CD14-positive monocyte (primary cell): ENCODE data around the gene KLHL42. TPM values are rescaled to one million over a fixed set of nuclear protein-coding genes. Genes with fewer than 3 reads are reported as not detected.

ENCODE experiments used
- DNase-seq, 3 donors: peaks; one replicate each; pipeline ENCODE4 v3.0.0-alpha.2; 2011 to 2022
- H2AFZ ChIP-seq: 2 replicates; pipeline ENCODE4 v1.6.0; 2012; ENCODE audit warnings: mild to moderate bottlenecking, low read depth, low read length, inconsistent platforms; ENCODE audit not compliant: insufficient read depth, poor library complexity, severe bottlenecking
- H3K27ac ChIP-seq, 2 donors: 1 replicate in 1 of 2; 2 replicates in 1 of 2; pipeline ENCODE4 v1.5.1; 2012 to 2013; ENCODE audit warnings: low read length in 2 of 2, control low read depth in 1 of 2, inconsistent platforms in 1 of 2, low read depth in 1 of 2, mild to moderate bottlenecking in 1 of 2
- H3K27me3 ChIP-seq, 2 donors: one replicate each; pipeline versions ENCODE4 v1.6.0 to v1.6.1; 2011 to 2013; ENCODE audit warnings: low read length in 2 of 2; ENCODE audit not compliant: control insufficient read depth in 2 of 2, insufficient read depth in 2 of 2
- H3K36me3 ChIP-seq, 2 donors: replicated peaks in 1 of 2; 1 replicate in 1 of 2; 2 replicates in 1 of 2; pipeline versions ENCODE4 v1.5.1 to v1.6.1; 2012 to 2013; ENCODE audit warnings: low read length in 2 of 2, control low read depth in 1 of 2, inconsistent platforms in 1 of 2, mild to moderate bottlenecking in 1 of 2; ENCODE audit not compliant: insufficient read depth in 2 of 2, control insufficient read depth in 1 of 2
- H3K4me1 ChIP-seq, 2 donors: 1 replicate in 1 of 2; 2 replicates in 1 of 2; pipeline versions ENCODE4 v1.5.1 to v1.6.1; 2012 to 2013; ENCODE audit warnings: low read length in 2 of 2, control low read depth in 1 of 2, inconsistent platforms in 1 of 2, mild to moderate bottlenecking in 1 of 2, moderate library complexity in 1 of 2; ENCODE audit not compliant: insufficient read depth in 2 of 2, control insufficient read depth in 1 of 2
- H3K4me2 ChIP-seq: replicated peaks from 2 replicates; pipeline ENCODE3; 2012; ENCODE audit warnings: low read length, moderate library complexity, mild to moderate bottlenecking; ENCODE audit not compliant: poor library complexity, severe bottlenecking; ENCODE audit errors: extremely low read depth
- H3K4me3 ChIP-seq, 3 experiments: fragments of 200-600 bp in 1 of 3; sonication (generic) in 1 of 3; replicated peaks in 1 of 3; 1 replicate in 2 of 3; 2 replicates in 1 of 3; pipeline ENCODE4 v1.5.1; 2011 to 2013; ENCODE audit warnings: low read length in 3 of 3, mild to moderate bottlenecking in 3 of 3, control low read depth in 2 of 3, low read depth in 2 of 3, inconsistent platforms in 1 of 3, moderate library complexity in 1 of 3
- H3K79me2 ChIP-seq: 2 replicates; pipeline ENCODE4 v1.6.0; 2012; ENCODE audit warnings: mild to moderate bottlenecking, control low read depth, inconsistent platforms, low read length, moderate library complexity; ENCODE audit not compliant: insufficient read depth
- H3K9ac ChIP-seq: 2 replicates; pipeline ENCODE4 v1.6.0; 2017; ENCODE audit warnings: low read length, mild to moderate bottlenecking; ENCODE audit not compliant: insufficient read depth, poor library complexity, severe bottlenecking
- H3K9me3 ChIP-seq, 2 donors: replicated peaks in 1 of 2; 1 replicate in 1 of 2; 2 replicates in 1 of 2; pipeline versions ENCODE4 v1.5.1 to v1.6.1; 2012 to 2013; ENCODE audit warnings: low read length in 2 of 2, control low read depth in 1 of 2; ENCODE audit not compliant: control insufficient read depth in 1 of 2, insufficient read depth in 1 of 2
- H4K20me1 ChIP-seq: 2 replicates; pipeline ENCODE4 v1.6.0; 2012; ENCODE audit warnings: mild to moderate bottlenecking, low read length, control low read depth, moderate library complexity; ENCODE audit not compliant: insufficient read depth
- H3K27ac Mint-ChIP-seq, 7 donors: one replicate each; pipeline ENCODE4 v1.8.0; 2020; ENCODE audit warnings: mild to moderate bottlenecking in 7 of 7, mixed read lengths in 7 of 7, moderate library complexity in 6 of 7, inconsistent platforms in 2 of 7
- H3K27me3 Mint-ChIP-seq, 3 donors: one replicate each; pipeline ENCODE4 v1.8.0; 2021 to 2022; ENCODE audit warnings: low read depth in 3 of 3, mild to moderate bottlenecking in 3 of 3, mixed read lengths in 3 of 3, moderate library complexity in 3 of 3, inconsistent platforms in 1 of 3
- H3K36me3 Mint-ChIP-seq, 2 donors: one replicate each; pipeline ENCODE4 v1.8.0; 2020; ENCODE audit warnings: mixed read lengths in 2 of 2, inconsistent platforms in 1 of 2, mild to moderate bottlenecking in 1 of 2
- H3K4me1 Mint-ChIP-seq: one replicate; pipeline ENCODE4 v1.8.0; 2020; ENCODE audit warnings: mild to moderate bottlenecking, mixed read lengths
- H3K4me3 Mint-ChIP-seq, 2 donors: one replicate each; pipeline ENCODE4 v1.8.0; 2020; ENCODE audit warnings: mild to moderate bottlenecking in 2 of 2, mixed read lengths in 2 of 2, moderate library complexity in 1 of 2
- H3K9me3 Mint-ChIP-seq, 7 donors: one replicate each; pipeline ENCODE4 v1.8.0; 2020 to 2022; ENCODE audit warnings: mixed read lengths in 7 of 7, mild to moderate bottlenecking in 6 of 7, moderate library complexity in 6 of 7, inconsistent platforms in 2 of 7
- WGBS: methylation state at CpG from one replicate; pipeline ENCODE4 v1.1.5; 2013; ENCODE audit warnings: missing lambda C conversion rate; ENCODE audit not compliant: insufficient coverage; 5-methylcytosine and 5-hydroxymethylcytosine counted together
- intact Hi-C, 2 donors: fragments of 100-400 bp; cut with micrococcal nuclease; formaldehyde crosslinking; loops; one replicate each; pipeline versions ENCODE4 v1.15.0 to v1.15.1; 2023
- polyA plus RNA-seq, 3 donors: library from polyadenylated mRNA; depleted of rRNA in 1 of 3; unstranded in 2 of 3; stranded (reverse) in 1 of 3; fragments of 300-500 nt in 2 of 3; fragments of >200 nt in 1 of 3; fragmentation: Illumina TruSeq in 2 of 3; gene quantifications; 1 replicate in 2 of 3; 2 replicates in 1 of 3; pipeline ENCODE4 v1.2.3, GENCODE V29; 2012 to 2021
- TF ChIP-seq, protein P1 (sequence below): fragments of 200-600 bp; IDR thresholded peaks from one replicate; pipeline ENCODE4 v1.8.0; 2022; ENCODE audit warnings: antibody characterized with exemption, mild to moderate bottlenecking

KLHL42 gene
- polyA plus RNA-seq, 3 donors: 4.1 to 9.9 (median 7.5) TPM

DNA sequence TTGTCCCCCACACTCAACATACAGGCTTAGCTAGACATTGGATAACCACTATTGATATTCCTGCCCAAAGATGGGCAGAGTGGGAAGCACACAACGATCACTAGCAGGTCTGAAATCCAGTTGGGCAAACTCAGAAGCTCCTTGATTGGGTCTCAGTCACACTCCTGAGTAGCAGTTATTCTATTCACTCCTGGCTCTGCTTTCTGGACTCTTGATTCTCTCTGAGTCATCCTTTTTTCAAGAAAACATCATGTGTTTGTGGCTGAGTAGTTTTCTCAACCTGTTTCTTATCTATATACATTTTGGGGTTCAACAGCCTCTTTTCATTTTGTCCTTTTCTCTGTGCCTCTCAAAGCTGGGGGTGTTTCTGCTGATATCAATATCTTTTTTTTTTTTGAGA, 46.0 kb downstream of the KLHL42 start:
- no peaks in the 10 kb centered on the region for H3K79me2 ChIP-seq
- no peak overlapping the region for H3K27ac ChIP-seq
- no peak overlapping the region for H3K4me2 ChIP-seq
- H3K36me3 Mint-ChIP-seq: no peaks in the 10 kb centered on the region
- H3K4me1 Mint-ChIP-seq: peaks cover 2% of the 10 kb centered on the region
- no peak for DNase-seq
- no peak overlapping the region for H3K4me3 ChIP-seq
- H2AFZ ChIP-seq: no peak overlapping the region
- intact Hi-C loops: no loop called here
- H3K27me3 Mint-ChIP-seq: peaks cover 3 to 15% (median 4%) of the 10 kb centered on the region in 3 donors
- no peaks in the 10 kb centered on the region for H3K4me1 ChIP-seq
- no peaks in the 10 kb centered on the region for H3K9me3 ChIP-seq
- no peak overlapping the region for H3K4me3 Mint-ChIP-seq
- H3K36me3 ChIP-seq: no peaks in the 10 kb centered on the region
- TF ChIP-seq, protein P1, sequence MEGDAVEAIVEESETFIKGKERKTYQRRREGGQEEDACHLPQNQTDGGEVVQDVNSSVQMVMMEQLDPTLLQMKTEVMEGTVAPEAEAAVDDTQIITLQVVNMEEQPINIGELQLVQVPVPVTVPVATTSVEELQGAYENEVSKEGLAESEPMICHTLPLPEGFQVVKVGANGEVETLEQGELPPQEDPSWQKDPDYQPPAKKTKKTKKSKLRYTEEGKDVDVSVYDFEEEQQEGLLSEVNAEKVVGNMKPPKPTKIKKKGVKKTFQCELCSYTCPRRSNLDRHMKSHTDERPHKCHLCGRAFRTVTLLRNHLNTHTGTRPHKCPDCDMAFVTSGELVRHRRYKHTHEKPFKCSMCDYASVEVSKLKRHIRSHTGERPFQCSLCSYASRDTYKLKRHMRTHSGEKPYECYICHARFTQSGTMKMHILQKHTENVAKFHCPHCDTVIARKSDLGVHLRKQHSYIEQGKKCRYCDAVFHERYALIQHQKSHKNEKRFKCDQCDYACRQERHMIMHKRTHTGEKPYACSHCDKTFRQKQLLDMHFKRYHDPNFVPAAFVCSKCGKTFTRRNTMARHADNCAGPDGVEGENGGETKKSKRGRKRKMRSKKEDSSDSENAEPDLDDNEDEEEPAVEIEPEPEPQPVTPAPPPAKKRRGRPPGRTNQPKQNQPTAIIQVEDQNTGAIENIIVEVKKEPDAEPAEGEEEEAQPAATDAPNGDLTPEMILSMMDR: no peak
- WGBS: 92% methylated on average over 1 of the region's 1 CpG
- H3K27ac Mint-ChIP-seq: no peak overlapping the region
- peaks cover 0 to 3% (median 0%) of the 10 kb centered on the region in 7 donors for H3K9me3 Mint-ChIP-seq
- no peaks in the 10 kb centered on the region for H4K20me1 ChIP-seq
- no peaks in the 10 kb centered on the region for H3K27me3 ChIP-seq
- H3K9ac ChIP-seq: no peak overlapping the region

DNA sequence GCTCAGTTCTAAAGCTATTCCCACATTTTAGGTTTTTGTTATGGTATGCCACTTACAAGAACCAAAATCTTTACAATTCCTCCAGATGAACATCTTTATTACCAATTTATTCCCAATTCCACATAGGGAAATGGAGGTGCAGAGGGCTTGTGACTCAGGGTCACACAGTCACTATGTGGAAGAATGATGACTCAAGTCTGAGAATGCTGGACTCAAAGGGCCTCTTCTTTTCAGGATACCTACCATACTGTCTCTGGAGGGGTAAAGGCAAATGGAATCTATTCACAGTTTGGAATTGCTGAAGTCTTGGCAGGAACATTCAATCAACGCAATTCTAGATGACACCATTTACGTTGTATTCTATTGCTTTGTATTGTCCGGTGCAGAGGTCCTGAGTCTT, 48.2 kb downstream of the KLHL42 start:
- no peak for DNase-seq
- Histone ChIP-seq H4K20me1 (no peaks in the 10 kb centered on the region), H3K4me1 (no peaks in the 10 kb centered on the region), H3K4me3 (no peak overlapping the region), H3K27me3 (no peaks in the 10 kb centered on the region), H3K27ac (no peak overlapping the region), H3K36me3 (no peaks in the 10 kb centered on the region), H3K9ac (no peak overlapping the region), H2AFZ (no peak overlapping the region), H3K79me2 (no peaks in the 10 kb centered on the region), H3K4me2 (no peak overlapping the region), H3K9me3 (no peaks in the 10 kb centered on the region)
- WGBS: no CpG with 5 or more reads among the region's 3 CpGs
- Mint-ChIP-seq H3K4me1 (no peaks in the 10 kb centered on the region), H3K36me3 (no peaks in the 10 kb centered on the region), H3K9me3 (peaks cover 0 to 6% (median 0%) of the 10 kb centered on the region in 7 donors), H3K27me3 (peaks cover 2 to 14% (median 4%) of the 10 kb centered on the region in 3 donors), H3K27ac (no peak overlapping the region), H3K4me3 (no peak overlapping the region)
- intact Hi-C loops: no loop called here
- TF ChIP-seq, protein P1: no peak
